GM12874 (cell line): ENCODE measurements around the gene ZNF558.

Experiments used
- TF ChIP-seq, protein P1 (sequence below): IDR thresholded peaks from 2 replicates; pipeline ENCODE4 v1.5.1; 2011; ENCODE audit warnings: low read depth, mild to moderate bottlenecking, control low read depth, low read length, moderate library complexity; ENCODE audit not compliant: insufficient read depth

The ZNF558 gene

DNA sequence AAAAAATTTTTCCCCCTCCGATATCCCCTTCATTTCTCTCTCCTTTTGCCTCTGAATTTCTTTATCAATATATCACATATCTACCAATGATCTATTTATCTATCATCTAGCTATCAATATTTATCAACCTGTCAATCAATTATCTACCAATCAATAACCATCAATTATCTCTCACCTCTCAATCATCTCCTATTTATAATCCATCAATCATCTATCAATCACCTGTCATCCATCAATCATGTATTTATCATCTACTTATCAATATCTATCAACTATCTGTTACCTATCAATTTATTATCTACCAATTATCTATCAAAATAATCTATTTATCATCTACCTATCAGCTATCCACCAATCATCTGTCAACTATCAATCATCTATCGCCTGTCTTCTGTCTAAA is 17.1 kb upstream of the ZNF558 start:
- TF ChIP-seq, protein P1, sequence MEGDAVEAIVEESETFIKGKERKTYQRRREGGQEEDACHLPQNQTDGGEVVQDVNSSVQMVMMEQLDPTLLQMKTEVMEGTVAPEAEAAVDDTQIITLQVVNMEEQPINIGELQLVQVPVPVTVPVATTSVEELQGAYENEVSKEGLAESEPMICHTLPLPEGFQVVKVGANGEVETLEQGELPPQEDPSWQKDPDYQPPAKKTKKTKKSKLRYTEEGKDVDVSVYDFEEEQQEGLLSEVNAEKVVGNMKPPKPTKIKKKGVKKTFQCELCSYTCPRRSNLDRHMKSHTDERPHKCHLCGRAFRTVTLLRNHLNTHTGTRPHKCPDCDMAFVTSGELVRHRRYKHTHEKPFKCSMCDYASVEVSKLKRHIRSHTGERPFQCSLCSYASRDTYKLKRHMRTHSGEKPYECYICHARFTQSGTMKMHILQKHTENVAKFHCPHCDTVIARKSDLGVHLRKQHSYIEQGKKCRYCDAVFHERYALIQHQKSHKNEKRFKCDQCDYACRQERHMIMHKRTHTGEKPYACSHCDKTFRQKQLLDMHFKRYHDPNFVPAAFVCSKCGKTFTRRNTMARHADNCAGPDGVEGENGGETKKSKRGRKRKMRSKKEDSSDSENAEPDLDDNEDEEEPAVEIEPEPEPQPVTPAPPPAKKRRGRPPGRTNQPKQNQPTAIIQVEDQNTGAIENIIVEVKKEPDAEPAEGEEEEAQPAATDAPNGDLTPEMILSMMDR, result no peak

DNA sequence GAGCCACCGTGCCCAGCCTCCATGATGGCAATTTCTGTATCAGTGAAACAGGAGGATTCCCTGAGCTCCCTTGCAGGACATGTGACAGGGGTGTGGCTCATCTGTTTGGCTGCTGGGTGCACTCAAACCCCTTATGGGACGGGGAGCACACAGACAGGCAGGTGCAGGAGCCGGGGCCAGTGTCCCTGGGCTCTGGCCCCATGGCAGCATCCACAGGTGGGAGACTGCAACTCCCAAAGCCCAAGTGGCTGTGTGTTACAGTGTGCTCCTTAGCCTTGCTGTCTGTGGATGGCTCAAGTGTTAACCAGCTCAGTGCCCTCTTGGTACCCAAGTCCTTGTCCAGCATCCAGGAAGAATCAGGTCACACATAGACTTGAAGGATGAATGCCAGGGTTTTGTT is 14.7 kb upstream of the ZNF558 start:
- TF ChIP-seq, protein P1, result no peak

DNA sequence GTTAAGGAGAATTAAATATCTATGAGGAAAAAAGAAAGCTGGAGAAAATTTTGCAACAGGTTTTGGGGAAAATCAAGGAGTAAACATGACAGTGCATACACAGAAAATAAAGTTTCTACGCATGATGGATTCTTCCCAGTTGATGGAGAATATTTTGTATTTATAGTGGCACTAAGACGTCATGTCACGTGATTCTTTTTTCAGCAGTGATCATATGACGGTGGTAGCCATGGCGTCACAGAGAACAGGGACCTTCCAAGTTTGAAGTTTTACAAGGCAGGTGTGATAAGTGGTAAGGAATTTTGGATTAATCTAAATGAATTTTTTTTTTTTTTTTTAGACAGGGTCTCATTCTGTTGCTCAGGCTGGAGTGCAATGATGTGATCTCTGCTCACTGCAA is 8.6 kb upstream of the ZNF558 start:
- TF ChIP-seq, protein P1, result no peak

DNA sequence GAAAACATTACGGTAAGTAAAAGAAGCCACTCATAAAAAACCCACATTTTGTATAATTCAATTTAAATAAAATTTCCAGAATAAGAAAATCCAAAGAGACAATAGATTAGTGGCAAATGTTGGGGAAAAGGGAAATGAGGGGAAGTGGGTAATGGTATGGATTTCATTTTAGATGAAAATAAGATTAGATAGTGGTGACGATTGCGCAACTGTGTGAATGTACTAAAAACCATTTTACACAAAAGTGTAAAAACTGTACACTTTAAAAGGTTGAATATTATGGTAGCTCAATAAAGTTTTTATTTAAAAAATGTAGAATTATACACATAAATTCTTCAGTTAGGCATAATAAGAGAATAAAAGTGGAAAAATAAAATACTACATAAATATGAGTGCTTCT is 3.8 kb upstream of the ZNF558 start:
- TF ChIP-seq, protein P1, result no peak

DNA sequence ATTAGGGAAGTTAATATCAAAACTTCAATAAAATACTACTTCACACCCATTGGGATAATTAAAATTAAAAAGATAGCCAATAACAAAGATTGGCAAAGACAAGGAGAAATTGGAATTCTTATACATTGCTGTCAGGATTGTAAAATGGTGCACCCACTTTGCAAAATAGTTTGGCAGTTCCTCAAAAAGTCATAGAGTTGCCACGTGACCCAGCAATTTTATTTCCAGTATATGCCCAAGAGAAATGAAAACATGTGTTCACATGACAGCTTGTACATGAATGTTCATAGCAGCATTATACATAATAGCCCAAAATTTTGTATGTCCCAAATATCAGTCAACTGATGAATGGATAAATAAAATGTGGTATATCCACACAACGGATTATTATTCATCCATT is 3.3 kb upstream of the ZNF558 start:
- TF ChIP-seq, protein P1, result no peak

DNA sequence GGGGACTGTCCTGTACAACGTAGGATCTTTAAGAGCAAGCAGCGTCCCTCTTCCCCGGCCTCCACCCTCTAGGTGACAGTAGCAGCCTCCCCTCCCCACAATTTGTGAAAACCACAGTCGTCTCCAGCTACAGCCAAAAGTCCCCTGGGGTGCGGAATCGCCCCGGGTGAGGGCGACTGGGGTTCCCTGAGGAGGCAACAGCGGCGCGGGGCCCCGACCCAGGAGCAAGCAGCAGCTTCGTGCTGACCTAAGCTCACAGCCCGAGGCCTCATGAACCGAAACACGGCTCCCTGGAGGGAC is 322 bp downstream of the ZNF558 start:
- TF ChIP-seq, protein P1, result no peak

DNA sequence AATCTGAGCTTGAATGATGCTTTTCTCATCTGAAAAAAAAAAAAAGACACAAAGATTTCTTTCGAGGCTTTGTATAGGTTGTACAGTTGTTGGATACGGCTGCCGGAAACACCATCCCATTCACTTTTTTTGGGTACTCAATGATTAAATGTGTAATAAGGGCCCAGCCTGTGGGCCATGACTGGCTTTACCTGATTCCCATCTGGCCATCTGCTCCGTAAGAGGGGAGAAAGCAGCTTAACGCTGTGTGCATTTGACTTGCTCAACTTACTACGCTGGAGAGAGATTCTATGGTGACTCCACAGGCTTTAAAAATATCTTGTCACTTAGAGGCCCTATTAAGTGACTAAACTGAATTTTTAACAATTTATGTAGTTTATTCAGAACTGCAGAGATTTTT is 731 bp downstream of the ZNF558 start:
- TF ChIP-seq, protein P1, result no peak

DNA sequence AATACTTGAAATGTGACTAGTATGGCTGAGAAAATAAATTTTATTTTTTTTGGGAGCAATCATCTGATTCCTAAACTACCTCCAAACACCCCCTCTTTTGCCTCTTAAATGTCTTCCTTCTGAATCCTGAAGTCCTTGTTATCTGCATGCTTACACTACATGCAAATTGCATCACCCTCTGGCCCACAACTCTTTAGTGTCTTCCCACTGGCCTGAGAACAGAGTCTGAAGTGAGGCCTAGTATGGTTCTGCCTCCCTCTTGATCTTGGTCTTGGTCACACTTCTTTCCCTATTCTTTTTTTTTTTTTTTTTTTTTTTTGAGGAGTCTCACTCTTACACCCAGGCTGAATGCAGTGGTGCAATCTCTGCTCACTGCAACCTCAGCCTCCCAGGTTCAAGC is 4.8 kb downstream of the ZNF558 start:
- TF ChIP-seq, protein P1, result no peak
